IMR-90 (cell line): ENCODE results near the gene ARHGAP35. TPM values are rescaled to one million over a fixed set of nuclear protein-coding genes. Genes with fewer than 3 reads are reported as not detected.

ENCODE experiments used
- ATAC-seq: fragments of 200-7000 bp; cut with Tn5 transposase; 2 replicates; pipeline ENCODE4 v1.9.1; 2020; ENCODE audit warnings: low read depth, mild to moderate bottlenecking, moderate library complexity
- BruUV-seq: library from RNA; stranded (reverse); fragments of 400-500 nt; replicated peaks from 2 replicates; lab custom pipeline; 2021; lab: Mats Ljungman, UMichigan
- CTCF ChIA-PET: fragments of 300-600 bp; formaldehyde crosslinking; extraction: SDS; loops from one replicate; lab custom pipeline; 2021; ENCODE audit warnings: antibody characterized with exemption; lab: Yijun Ruan, JAX
- POLR2A ChIA-PET: fragments of 300-600 bp; sonication (Branson Sonifier 250); formaldehyde crosslinking; loops from one replicate; lab custom pipeline; 2022; ENCODE audit warnings: antibody characterized with exemption; ENCODE audit not compliant: unreplicated experiment; lab: Charles Lee
- DNase-seq: peaks from one replicate; pipeline ENCODE4 v3.0.0; 2013
- H2AFZ ChIP-seq: replicated peaks from 2 replicates; pipeline ENCODE3; 2013; ENCODE audit warnings: low read length, mild to moderate bottlenecking; ENCODE audit not compliant: poor library complexity
- H2AK5ac ChIP-seq: 2 replicates; pipeline ENCODE4 v1.6.1; 2013; ENCODE audit warnings: low read depth, low read length, inconsistent platforms
- H2AK9ac ChIP-seq: replicated peaks from 2 replicates; pipeline ENCODE3; 2013; ENCODE audit warnings: mild to moderate bottlenecking, low read depth, low read length, moderate library complexity; ENCODE audit not compliant: poor library complexity
- H2BK120ac ChIP-seq: 2 replicates; pipeline ENCODE4 v1.6.1; 2013; ENCODE audit warnings: low read depth, low read length, inconsistent platforms
- H2BK15ac ChIP-seq: 3 replicates; pipeline ENCODE4 v1.6.1; 2013; ENCODE audit warnings: low read depth, low read length, inconsistent platforms
- H2BK20ac ChIP-seq: 2 replicates; pipeline ENCODE4 v1.6.1; 2013; ENCODE audit warnings: low read depth, mild to moderate bottlenecking, inconsistent platforms, low read length, moderate library complexity
- H2BK5ac ChIP-seq: 2 replicates; pipeline ENCODE4 v1.6.1; 2013; ENCODE audit warnings: mild to moderate bottlenecking, low read depth, low read length, inconsistent platforms; ENCODE audit not compliant: poor library complexity, severe bottlenecking
- H3K14ac ChIP-seq: replicated peaks from 2 replicates; pipeline ENCODE4 v1.6.1; 2013; ENCODE audit warnings: low read depth, low read length, inconsistent platforms
- H3K18ac ChIP-seq: 2 replicates; pipeline ENCODE4 v1.6.1; 2013; ENCODE audit warnings: low read depth, low read length, control low read depth
- H3K23ac ChIP-seq: 2 replicates; pipeline ENCODE4 v1.6.1; 2013; ENCODE audit warnings: low read depth, low read length, inconsistent platforms
- H3K27ac ChIP-seq: 2 replicates; pipeline ENCODE4 v1.5.1; 2013; ENCODE audit warnings: mild to moderate bottlenecking, control low read depth, low read length; ENCODE audit not compliant: insufficient read depth
- H3K27me3 ChIP-seq: 2 replicates; pipeline ENCODE4 v1.6.1; 2013; ENCODE audit warnings: low read length; ENCODE audit not compliant: control insufficient read depth, insufficient read depth
- H3K36me3 ChIP-seq: 2 replicates; pipeline ENCODE4 v1.6.1; 2013; ENCODE audit warnings: low read length, mixed read lengths; ENCODE audit not compliant: control insufficient read depth, insufficient read depth
- H3K4ac ChIP-seq: 2 replicates; pipeline ENCODE4 v1.6.1; 2013; ENCODE audit warnings: low read depth, low read length, inconsistent platforms
- H3K4me1 ChIP-seq: 2 replicates; pipeline ENCODE4 v1.6.1; 2013; ENCODE audit warnings: low read length, mixed read lengths; ENCODE audit not compliant: control insufficient read depth, insufficient read depth
- H3K4me2 ChIP-seq: 2 replicates; pipeline ENCODE4 v1.6.1; 2013; ENCODE audit warnings: low read depth, mild to moderate bottlenecking, control low read depth, low read length, moderate library complexity
- H3K4me3 ChIP-seq: 2 replicates; pipeline ENCODE4 v1.5.1; 2013; ENCODE audit warnings: low read depth, mild to moderate bottlenecking, control low read depth, low read length, moderate library complexity; ENCODE audit not compliant: insufficient read depth
- H3K56ac ChIP-seq: 2 replicates; pipeline ENCODE4 v1.6.1; 2013; ENCODE audit warnings: low read length, inconsistent platforms; ENCODE audit not compliant: insufficient read depth; ENCODE audit errors: extremely low read depth
- H3K79me1 ChIP-seq, 2 experiments: 2 replicates each; pipeline ENCODE4 v1.6.1; 2013; ENCODE audit warnings: low read length in 2 of 2, inconsistent platforms in 1 of 2, low read depth in 1 of 2
- H3K9ac ChIP-seq: 2 replicates; pipeline ENCODE4 v1.6.1; 2013; ENCODE audit warnings: low read depth, low read length, control low read depth
- H3K9me1 ChIP-seq: 2 replicates; pipeline ENCODE4 v1.6.1; 2013; ENCODE audit warnings: low read length, inconsistent platforms; ENCODE audit not compliant: insufficient read depth
- H3K9me3 ChIP-seq: 2 replicates; pipeline ENCODE4 v1.6.1; 2013; ENCODE audit warnings: low read length; ENCODE audit not compliant: control insufficient read depth, insufficient read depth
- H4K20me1 ChIP-seq: 2 replicates; pipeline ENCODE4 v1.6.1; 2013; ENCODE audit warnings: low read length, inconsistent platforms; ENCODE audit not compliant: insufficient read depth
- H4K5ac ChIP-seq: 2 replicates; pipeline ENCODE4 v1.6.1; 2013; ENCODE audit warnings: mild to moderate bottlenecking, low read depth, low read length, control low read depth
- H4K8ac ChIP-seq, 2 experiments: 2 replicates each; pipeline ENCODE4 v1.6.1; 2013; ENCODE audit warnings: low read depth in 2 of 2, low read length in 2 of 2, control low read depth in 1 of 2, inconsistent platforms in 1 of 2
- H4K91ac ChIP-seq: 2 replicates; pipeline ENCODE4 v1.6.1; 2013; ENCODE audit warnings: low read depth, low read length, inconsistent platforms; ENCODE audit not compliant: insufficient read depth
- BHLHE40 ChIP-seq: fragments of 150-350 bp; IDR thresholded peaks from 2 replicates; pipeline ENCODE4 v1.6.1; 2016; ENCODE audit warnings: mild to moderate bottlenecking, low read depth, low read length
- ELK1 ChIP-seq: fragments of 150-350 bp; IDR thresholded peaks from 2 replicates; pipeline ENCODE4 v1.6.1; 2016; ENCODE audit warnings: low read depth, mild to moderate bottlenecking, low read length, moderate library complexity, borderline replicate concordance
- FOS ChIP-seq: fragments of 150-350 bp; IDR thresholded peaks from 2 replicates; pipeline ENCODE4 v1.6.1; 2016; ENCODE audit warnings: low read depth, low read length
- MAFK ChIP-seq: IDR thresholded peaks from 2 replicates; pipeline ENCODE4 v1.6.1; 2012; ENCODE audit warnings: low read depth, low read length, improper control_type of control experiment
- MXI1 ChIP-seq: IDR thresholded peaks from 2 replicates; pipeline ENCODE4 v1.6.1; 2012; ENCODE audit warnings: low read depth, mild to moderate bottlenecking, low read length, moderate library complexity, borderline replicate concordance
- NFE2L2 ChIP-seq: fragments of 150-350 bp; IDR thresholded peaks from 2 replicates; pipeline ENCODE4 v1.6.1; 2016; ENCODE audit warnings: low read depth, mild to moderate bottlenecking, low read length
- RFX5 ChIP-seq: IDR thresholded peaks from 2 replicates; pipeline ENCODE4 v1.8.0; 2012; ENCODE audit warnings: low read depth, mild to moderate bottlenecking, low read length, moderate library complexity
- WGBS, 2 experiments: methylation state at CpG; one replicate each; pipeline versions ENCODE4 v1.1.5 to v1.1.7; 2013; ENCODE audit warnings: missing lambda C conversion rate in 2 of 2; ENCODE audit not compliant: insufficient read length in 1 of 2; ENCODE audit errors: extremely low coverage in 2 of 2; 5-methylcytosine and 5-hydroxymethylcytosine counted together
- dilution Hi-C: fragments of 300-500 bp; cut with HindIII; formaldehyde crosslinking; loops from one replicate; pipeline ENCODE4 v1.14.3; 2018; ENCODE audit warnings: low sequenced_read_pairs; ENCODE audit not compliant: unreplicated experiment
- in situ Hi-C: fragments of 300-500 bp; cut with MboI; formaldehyde crosslinking; loops from 3 replicates; pipeline ENCODE4 v1.14.3; 2019; ENCODE audit warnings: low sequenced_read_pairs, inconsistent platforms, mixed read lengths
- intact Hi-C: fragments of 100-400 bp; cut with micrococcal nuclease; formaldehyde crosslinking; loops from 2 replicates; pipeline ENCODE4 v1.10.0; 2022
- polyA plus RNA-seq, 3 experiments: library from polyadenylated mRNA; depleted of rRNA; stranded (reverse); fragments of >200 nt; gene quantifications; 2 replicates each; pipeline ENCODE4 v1.2.3, GENCODE V29; 2012; ENCODE audit warnings: low replicate concordance in 1 of 3
- total RNA-seq: library from RNA; depleted of rRNA; stranded (reverse); fragments of >200 nt; gene quantifications from 2 replicates; pipeline ENCODE4 v1.2.3, GENCODE V29; 2012
- TF ChIP-seq, protein P1 (sequence below): conservative IDR thresholded peaks from 2 replicates; pipeline ENCODE4 v1.5.1; 2012; ENCODE audit warnings: mild to moderate bottlenecking, low read depth, low read length, improper control_type of control experiment

Gene ARHGAP35
- total and polyA plus RNA-seq, 2 of the 4 experiments (the other 2 are of a cell fraction), result 16.4 to 29.0 TPM

- TF ChIP-seq MAFK (no peak), FOS (no peak)
Observed at GRCh38 chr19:46840498-46840942, 20.3 kb upstream of the ARHGAP35 start (continued).

- BruUV-seq, result no TSS peak
- peak overlapping the region; percentile 61 for H2BK5ac ChIP-seq
- H3K4me2 ChIP-seq, result no peak overlapping the region
- peak; percentile 69 for ATAC-seq
- dilution Hi-C loops, result no loop called here
- H3K23ac ChIP-seq, result peak overlapping the region; percentile 4; the same call in 1 of the 2 replicates
- peak overlapping the region; percentile 78 for H2AK9ac ChIP-seq
- TF ChIP-seq ELK1, result no peak
- no peak for TF ChIP-seq RFX5
- no peak for TF ChIP-seq NFE2L2
- TF ChIP-seq, protein P1, sequence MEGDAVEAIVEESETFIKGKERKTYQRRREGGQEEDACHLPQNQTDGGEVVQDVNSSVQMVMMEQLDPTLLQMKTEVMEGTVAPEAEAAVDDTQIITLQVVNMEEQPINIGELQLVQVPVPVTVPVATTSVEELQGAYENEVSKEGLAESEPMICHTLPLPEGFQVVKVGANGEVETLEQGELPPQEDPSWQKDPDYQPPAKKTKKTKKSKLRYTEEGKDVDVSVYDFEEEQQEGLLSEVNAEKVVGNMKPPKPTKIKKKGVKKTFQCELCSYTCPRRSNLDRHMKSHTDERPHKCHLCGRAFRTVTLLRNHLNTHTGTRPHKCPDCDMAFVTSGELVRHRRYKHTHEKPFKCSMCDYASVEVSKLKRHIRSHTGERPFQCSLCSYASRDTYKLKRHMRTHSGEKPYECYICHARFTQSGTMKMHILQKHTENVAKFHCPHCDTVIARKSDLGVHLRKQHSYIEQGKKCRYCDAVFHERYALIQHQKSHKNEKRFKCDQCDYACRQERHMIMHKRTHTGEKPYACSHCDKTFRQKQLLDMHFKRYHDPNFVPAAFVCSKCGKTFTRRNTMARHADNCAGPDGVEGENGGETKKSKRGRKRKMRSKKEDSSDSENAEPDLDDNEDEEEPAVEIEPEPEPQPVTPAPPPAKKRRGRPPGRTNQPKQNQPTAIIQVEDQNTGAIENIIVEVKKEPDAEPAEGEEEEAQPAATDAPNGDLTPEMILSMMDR, result no peak
- TF ChIP-seq MXI1, result no peak
- no peak for TF ChIP-seq BHLHE40
- H2AFZ ChIP-seq, result peak overlapping the region; percentile 0
- H2BK15ac ChIP-seq, result no peak overlapping the region
- H4K91ac ChIP-seq, result peak overlapping the region; percentile 77
- H3K9me3 ChIP-seq, result no peaks in the 10 kb centered on the region
- CTCF ChIA-PET, result interaction anchor here (0.6 to 2.4 kb wide), 4 partner anchors 84 to 93 kb away, joined by 3 to 16 read pairs (median 4); no protein-coding TSS in a partner anchor
- no peak overlapping the region for H3K18ac ChIP-seq
- no peaks in the 10 kb centered on the region for H3K27me3 ChIP-seq
- POLR2A ChIA-PET, result interaction anchor here (0.7 kb wide), 1 partner anchor 57 kb away, joined by 3 read pairs; no protein-coding TSS in a partner anchor
- H3K14ac ChIP-seq, result peak overlapping the region; percentile 10
- peaks cover 30% of the 10 kb centered on the region for H4K20me1 ChIP-seq
- H4K8ac ChIP-seq, result peak overlapping the region; percentile 14 to 80; a peak in 3 of 4 replicates
- 86% methylated on average over 1 of the region's 12 CpGs; no CpG with 5 or more reads in 1 of the 2 experiments for WGBS, 2 experiments
- peaks cover 7% of the 10 kb centered on the region for H3K4me1 ChIP-seq
- intact Hi-C loops, result no loop called here
- H2AK5ac ChIP-seq, result peak overlapping the region; percentile 76
- H3K4ac ChIP-seq, result peak overlapping the region; percentile 56
- in situ Hi-C loops, result loop anchor here (5.0 to 10.0 kb wide), 2 partner anchors 57 to 84 kb away; partner anchors contain the start of gene SLC1A5
- 0 out of 2 replicates have a peak, but pooled peaks cover 3% of the 10 kb centered on the region for H3K9me1 ChIP-seq
- peak; percentile 52 for DNase-seq
- H3K79me1 ChIP-seq, result peaks cover 14 to 64% of the 10 kb centered on the region in 2 experiments
- H3K9ac ChIP-seq, result no peak overlapping the region
- H3K36me3 ChIP-seq, result peaks cover 40% of the 10 kb centered on the region
- no peak overlapping the region for H4K5ac ChIP-seq
- no peak overlapping the region for H2BK20ac ChIP-seq
- H3K56ac ChIP-seq, result no peak overlapping the region
- H3K27ac ChIP-seq, result peak overlapping the region; percentile 53
- H3K4me3 ChIP-seq, result no peak overlapping the region
- peak overlapping the region; percentile 44; the same call in 1 of the 2 replicates for H2BK120ac ChIP-seq
Observed at GRCh38 chr19:46841458-46842083, 19.2 kb upstream of the ARHGAP35 start.
